Endothelial cell of umbilical vein (primary cell): ENCODE data around the gene CFAP97. TPM values are rescaled to one million over a fixed set of nuclear protein-coding genes. Genes with fewer than 3 reads are reported as not detected.

ENCODE experiments used
- BruUV-seq: library from RNA; stranded (reverse); fragments of 400-500 nt; replicated peaks from 2 replicates; lab custom pipeline; 2021; lab: Mats Ljungman, UMichigan
- CTCF ChIA-PET: fragments of 300-600, 350-600 bp; sonication (Branson Sonifier 250); formaldehyde crosslinking; loops from one replicate; lab custom pipeline; 2021; ENCODE audit warnings: antibody characterized with exemption, inconsistent platforms; lab: Charles Lee
- POLR2A ChIA-PET: fragments of 300-600, 350-600 bp; sonication (Branson Sonifier 250); formaldehyde crosslinking; loops from one replicate; lab custom pipeline; 2021; ENCODE audit warnings: antibody characterized with exemption, inconsistent platforms; lab: Charles Lee
- DNase-seq: peaks from one replicate; pipeline ENCODE4 v3.0.0-alpha.2; 2011; ENCODE audit warnings: low read depth, low spot score
- FAIRE-seq: peaks from 2 replicates; lab custom pipeline; 2011; peaks lifted over from hg19 to GRCh38; lab: Jason Lieb, UNC
- H2AFZ ChIP-seq: 2 replicates; pipeline ENCODE4 v1.6.0; 2012; ENCODE audit warnings: low read depth, low read length, control low read depth, inconsistent platforms
- H3K27ac ChIP-seq: 2 replicates; pipeline ENCODE4 v1.5.1; 2011; ENCODE audit warnings: low read depth, mild to moderate bottlenecking, control low read depth, low read length, moderate library complexity; ENCODE audit not compliant: insufficient read depth
- H3K27me3 ChIP-seq, 2 experiments: 2 replicates each; pipeline versions ENCODE4 v1.6.0 to v1.6.1; 2011; ENCODE audit warnings: low read length in 2 of 2, mixed read lengths in 1 of 2; ENCODE audit not compliant: control insufficient read depth in 2 of 2, insufficient read depth in 2 of 2
- H3K36me3 ChIP-seq, 2 experiments: 2 replicates in 1 of 2; 3 replicates in 1 of 2; pipeline ENCODE4 v1.5.1; 2011; ENCODE audit warnings: low read length in 2 of 2, mild to moderate bottlenecking in 1 of 2, moderate library complexity in 1 of 2; ENCODE audit not compliant: control insufficient read depth in 2 of 2, insufficient read depth in 2 of 2; ENCODE audit errors: extremely low read depth in 1 of 2
- H3K4me1 ChIP-seq: 3 replicates; pipeline ENCODE4 v1.5.1; 2011; ENCODE audit warnings: mild to moderate bottlenecking, low read length; ENCODE audit not compliant: control insufficient read depth, insufficient read depth; ENCODE audit errors: extremely low read depth
- H3K4me2 ChIP-seq: 2 replicates; pipeline ENCODE4 v1.6.1; 2011; ENCODE audit warnings: low read length, control low read depth, mixed read lengths; ENCODE audit not compliant: insufficient read depth
- H3K4me3 ChIP-seq, 3 experiments: fragments of 200-600 bp in 1 of 3; sonication (generic), shearing (Covaris generic) in 1 of 3; replicated peaks in 1 of 3; 2 replicates each; pipeline ENCODE4 v1.5.1; 2011 to 2016; ENCODE audit warnings: control low read depth in 3 of 3, low read length in 3 of 3, mild to moderate bottlenecking in 2 of 3, inconsistent platforms in 1 of 3, low read depth in 1 of 3, moderate library complexity in 1 of 3; ENCODE audit not compliant: insufficient read depth in 1 of 3
- H3K79me2 ChIP-seq: 2 replicates; pipeline ENCODE4 v1.6.0; 2012; ENCODE audit warnings: low read length, inconsistent platforms; ENCODE audit not compliant: control insufficient read depth, insufficient read depth
- H3K9ac ChIP-seq: replicated peaks from 2 replicates; pipeline ENCODE3; 2011; ENCODE audit warnings: low read length, control low read depth; ENCODE audit not compliant: insufficient read depth; ENCODE audit errors: extremely low read depth
- H3K9me1 ChIP-seq: replicated peaks from 3 replicates; pipeline ENCODE4 v1.6.0; 2011; ENCODE audit warnings: mild to moderate bottlenecking, low read length; ENCODE audit not compliant: control insufficient read depth, insufficient read depth; ENCODE audit errors: extremely low read depth
- H3K9me3 ChIP-seq: replicated peaks from 2 replicates; pipeline ENCODE4 v1.5.1; 2012; ENCODE audit warnings: low read length, inconsistent platforms; ENCODE audit not compliant: control insufficient read depth, insufficient read depth
- H4K20me1 ChIP-seq: replicated peaks from 2 replicates; pipeline ENCODE3; 2011; ENCODE audit warnings: mild to moderate bottlenecking, low read length; ENCODE audit not compliant: control insufficient read depth, insufficient read depth; ENCODE audit errors: extremely low read depth
- GATA2 ChIP-seq: IDR thresholded peaks from 2 replicates; pipeline ENCODE4 v1.7.0; 2011; ENCODE audit warnings: low read depth, mild to moderate bottlenecking, moderate library complexity, mixed read lengths, low read length; ENCODE audit not compliant: insufficient read length, insufficient read depth
- MYC ChIP-seq: IDR thresholded peaks from one replicate; pipeline ENCODE4 v1.6.1; 2011; ENCODE audit warnings: mild to moderate bottlenecking, low read depth, low read length
- POLR2AphosphoS5 ChIP-seq: IDR thresholded peaks from 2 replicates; pipeline ENCODE4 v1.6.1; 2012; ENCODE audit warnings: low read depth, mild to moderate bottlenecking, control low read depth, low read length, moderate library complexity; ENCODE audit not compliant: insufficient read depth
- dilution Hi-C: fragments of 300-500 bp; cut with MboI; formaldehyde crosslinking; loops from one replicate; pipeline ENCODE4 v1.15.0; 2019; ENCODE audit warnings: low sequenced_read_pairs; ENCODE audit not compliant: extremely low pct_ligation_motif_present
- intact Hi-C: fragments of 100-400 bp; cut with micrococcal nuclease; formaldehyde crosslinking; loops from one replicate; pipeline ENCODE4 v1.10.0; 2022
- polyA plus RNA-seq, 4 experiments: library from polyadenylated mRNA; depleted of rRNA in 3 of 4; stranded (reverse) in 3 of 4; unstranded in 1 of 4; fragments of >200 nt; gene quantifications; 2 replicates each; pipeline versions ENCODE4 v1.2.1 to v1.2.3, GENCODE V29; 2011 to 2012; ENCODE audit warnings: missing spikeins in 1 of 4
- total RNA-seq: library from RNA; stranded (reverse); gene quantifications from 2 replicates; pipeline ENCODE4 v1.2.3, GENCODE V29; 2021
- TF ChIP-seq, protein P1 (sequence below), 2 donors: IDR thresholded peaks; 1 replicate in 1 of 2; 2 replicates in 1 of 2; pipeline ENCODE4 v1.5.1; 2011; ENCODE audit warnings: low read length in 2 of 2, mild to moderate bottlenecking in 2 of 2, moderate library complexity in 2 of 2, control low read depth in 1 of 2, inconsistent platforms in 1 of 2, low read depth in 1 of 2; ENCODE audit not compliant: insufficient read depth in 1 of 2; ENCODE audit errors: extremely low read depth in 1 of 2

CFAP97 gene
- total and polyA plus RNA-seq, 2 donors (not counting 3 experiments of a cell fraction or from before 2014, with no cell fraction given), result 5.3 to 22.4 TPM

DNA sequence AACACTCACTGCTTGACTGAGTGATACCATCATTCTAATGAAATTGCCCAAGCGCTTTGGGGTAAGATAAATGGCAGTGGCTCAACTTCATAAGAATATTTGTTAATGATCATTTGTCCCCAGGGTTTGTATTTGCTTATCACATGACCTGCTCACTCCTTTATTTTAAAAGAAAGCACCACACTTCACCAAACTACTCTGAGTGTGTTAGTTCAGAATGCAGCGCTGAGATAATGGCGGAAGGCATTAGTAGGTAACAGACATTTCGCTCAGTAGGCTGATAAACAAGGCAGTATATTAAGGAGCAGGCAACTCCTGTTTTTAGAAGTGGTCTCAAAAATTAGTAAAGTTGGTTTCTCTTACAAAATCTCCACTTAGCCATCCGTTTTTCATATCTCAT, 7.2 kb upstream of the CFAP97 start:
- peak overlapping the region; percentile 84 for H3K9ac ChIP-seq
- H3K27ac ChIP-seq, result peak overlapping the region; percentile 51
- H3K4me1 ChIP-seq, result peaks cover 17% of the 10 kb centered on the region
- no peaks in the 10 kb centered on the region for H3K9me1 ChIP-seq
- TSS peak; percentile 36 for BruUV-seq
- ChIA-PET CTCF (interaction anchor here (1.3 kb wide), 2 partner anchors 95 to 827 kb away, joined by 3 to 4 read pairs; no protein-coding TSS in a partner anchor), POLR2A (no interaction called here)
- no peaks in the 10 kb centered on the region for H4K20me1 ChIP-seq
- H3K36me3 ChIP-seq, result no peaks in the 10 kb centered on the region
- dilution Hi-C loops (no loop called here), intact Hi-C loops (loop anchor here (2.0 to 5.0 kb wide), 3 partner anchors 36 to 68 kb away; partner anchors contain the start of gene SLC25A4)
- FAIRE-seq, result peak; percentile 86
- H3K79me2 ChIP-seq, result peaks cover 48% of the 10 kb centered on the region
- peak overlapping the region; percentile 62 for H2AFZ ChIP-seq
- no peaks in the 10 kb centered on the region for H3K27me3 ChIP-seq
- no peak for TF ChIP-seq GATA2
- H3K4me2 ChIP-seq, result peak overlapping the region; percentile 84
- peak; percentile 48 for DNase-seq
- H3K9me3 ChIP-seq, result no peaks in the 10 kb centered on the region
- peak overlapping the region; percentile 67 to 90 (median 88) for H3K4me3 ChIP-seq

DNA sequence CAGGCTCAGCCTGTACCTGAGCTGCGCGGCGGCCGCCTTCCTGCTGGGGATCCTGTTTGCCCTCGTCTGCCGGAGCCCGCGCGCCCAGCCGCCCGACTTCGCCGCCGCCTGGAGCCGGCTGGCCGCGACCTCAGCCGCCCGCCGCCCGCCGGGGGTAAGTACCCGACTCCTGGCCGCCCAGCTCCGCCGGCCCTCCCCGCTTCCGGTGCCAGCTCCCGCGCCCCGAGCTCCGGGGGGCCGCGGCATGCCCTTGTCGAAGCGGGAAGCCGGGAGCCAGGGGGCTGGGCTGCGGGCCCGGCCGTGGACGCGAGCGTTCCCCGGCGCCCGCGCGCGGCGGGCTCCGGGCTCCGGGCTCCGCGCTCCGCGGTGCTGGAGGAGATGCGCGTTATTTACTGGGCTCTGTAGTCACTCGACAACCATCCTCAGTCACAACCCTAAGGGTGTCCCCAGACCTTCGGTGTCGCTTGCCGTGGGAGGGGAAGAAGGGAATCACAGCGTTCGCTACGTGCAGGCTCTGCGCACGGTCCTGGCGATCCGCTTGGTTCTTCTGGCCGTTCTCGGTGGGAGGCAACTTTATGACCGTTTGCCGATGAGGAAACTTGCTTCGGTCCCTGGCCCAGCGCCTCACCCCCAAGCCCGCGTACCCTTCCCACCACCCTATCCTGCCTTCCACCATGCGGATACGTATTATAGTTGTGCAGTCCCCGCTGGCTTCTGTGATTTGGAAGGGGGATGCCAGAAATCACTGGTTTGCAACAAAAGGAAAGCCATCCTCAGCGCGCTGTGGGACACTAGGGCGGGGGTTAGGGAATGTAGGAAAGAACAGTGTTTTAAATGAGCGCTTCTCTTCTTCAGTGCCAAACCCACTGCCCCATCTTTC, 6.5 kb upstream of the CFAP97 start:
- Histone ChIP-seq H3K9me1 (no peaks in the 10 kb centered on the region), H3K4me3 (peak overlapping the region; percentile 67 to 90 (median 88)), H3K4me1 (peaks cover 23% of the 10 kb centered on the region), H3K79me2 (peaks cover 43% of the 10 kb centered on the region), H2AFZ (peak overlapping the region; percentile 62), H3K9me3 (no peaks in the 10 kb centered on the region), H3K4me2 (peak overlapping the region; percentile 84), H3K27me3 (no peaks in the 10 kb centered on the region), H4K20me1 (no peaks in the 10 kb centered on the region), H3K27ac (peak overlapping the region; percentile 51), H3K36me3 (no peaks in the 10 kb centered on the region), H3K9ac (peak overlapping the region; percentile 84)
- intact Hi-C loops (loop anchor here (1.0 to 5.0 kb wide), 5 partner anchors 37 to 186 kb away; partner anchors contain the start of genes ANKRD37 and SLC25A4), dilution Hi-C loops (no loop called here)
- no peak for FAIRE-seq
- BruUV-seq, result no TSS peak
- POLR2A ChIA-PET, result interaction anchor here (0.6 kb wide), 1 partner anchor 325 kb away, joined by 4 read pairs; the partner anchor contains the start of gene PDLIM3
- TF ChIP-seq POLR2AphosphoS5 (peak; percentile 7), MYC (no peak)
- TF ChIP-seq, protein P1, sequence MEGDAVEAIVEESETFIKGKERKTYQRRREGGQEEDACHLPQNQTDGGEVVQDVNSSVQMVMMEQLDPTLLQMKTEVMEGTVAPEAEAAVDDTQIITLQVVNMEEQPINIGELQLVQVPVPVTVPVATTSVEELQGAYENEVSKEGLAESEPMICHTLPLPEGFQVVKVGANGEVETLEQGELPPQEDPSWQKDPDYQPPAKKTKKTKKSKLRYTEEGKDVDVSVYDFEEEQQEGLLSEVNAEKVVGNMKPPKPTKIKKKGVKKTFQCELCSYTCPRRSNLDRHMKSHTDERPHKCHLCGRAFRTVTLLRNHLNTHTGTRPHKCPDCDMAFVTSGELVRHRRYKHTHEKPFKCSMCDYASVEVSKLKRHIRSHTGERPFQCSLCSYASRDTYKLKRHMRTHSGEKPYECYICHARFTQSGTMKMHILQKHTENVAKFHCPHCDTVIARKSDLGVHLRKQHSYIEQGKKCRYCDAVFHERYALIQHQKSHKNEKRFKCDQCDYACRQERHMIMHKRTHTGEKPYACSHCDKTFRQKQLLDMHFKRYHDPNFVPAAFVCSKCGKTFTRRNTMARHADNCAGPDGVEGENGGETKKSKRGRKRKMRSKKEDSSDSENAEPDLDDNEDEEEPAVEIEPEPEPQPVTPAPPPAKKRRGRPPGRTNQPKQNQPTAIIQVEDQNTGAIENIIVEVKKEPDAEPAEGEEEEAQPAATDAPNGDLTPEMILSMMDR (IDR thresholded peaks at IDR 0.05; ENCODE audit: extremely low read depth in 1 of 2, insufficient read depth in 1 of 2, low read depth in 1 of 2, low read length in 2 of 2), result no peak
- CTCF ChIA-PET, result interaction anchor here (0.7 to 2.2 kb wide), 8 partner anchors 26 to 387 kb away, joined by 3 to 8 read pairs (median 4); partner anchors contain the start of genes LRP2BP and UFSP2
- DNase-seq, result peak; percentile 67
